Neural cell (in vitro differentiated cells): ENCODE data around the gene TM9SF1. TPM values are rescaled to one million over a fixed set of nuclear protein-coding genes. Genes with fewer than 3 reads are reported as not detected.

Source experiments
- H2AFZ ChIP-seq: fragments of 200-600, 300-800 bp; sonication (generic), shearing (Covaris generic); 2 replicates; pipeline ENCODE4 v1.6.0; 2014; ENCODE audit warnings: low read depth, mild to moderate bottlenecking, antibody characterized with exemption, low read length, moderate library complexity
- H3F3A ChIP-seq: fragments of 200-600 bp; shearing (Covaris generic); 2 replicates; pipeline ENCODE4 v1.6.1; 2016; ENCODE audit warnings: mild to moderate bottlenecking, moderate library complexity, mixed read lengths, antibody characterized with exemption, low read length; ENCODE audit not compliant: insufficient read depth, poor library complexity, severe bottlenecking
- H3K27ac ChIP-seq: fragments of 200-600, 300-800 bp; sonication (generic), shearing (Covaris generic); 2 replicates; pipeline ENCODE4 v1.5.1; 2014; ENCODE audit warnings: mild to moderate bottlenecking, low read length, moderate library complexity
- H3K27me3 ChIP-seq: fragments of 300-800, 200-600 bp; sonication (generic), shearing (Covaris generic); 2 replicates; pipeline ENCODE4 v1.6.0; 2014; ENCODE audit warnings: mild to moderate bottlenecking, low read depth, low read length, moderate library complexity; ENCODE audit not compliant: insufficient read depth
- H3K36me3 ChIP-seq: fragments of 300-800, 200-600 bp; sonication (generic), shearing (Covaris generic); 2 replicates; pipeline ENCODE4 v1.5.1; 2014; ENCODE audit warnings: mild to moderate bottlenecking, antibody characterized with exemption, low read length, moderate library complexity; ENCODE audit not compliant: insufficient read depth
- H3K4me2 ChIP-seq: fragments of 300-800, 200-600 bp; sonication (generic), shearing (Covaris generic); 2 replicates; pipeline ENCODE4 v1.6.0; 2014; ENCODE audit warnings: mild to moderate bottlenecking, low read length
- H3K4me3 ChIP-seq: fragments of 300-800, 200-600 bp; sonication (generic), shearing (Covaris generic); 2 replicates; pipeline ENCODE4 v1.5.1; 2014; ENCODE audit warnings: mild to moderate bottlenecking, low read length, moderate library complexity
- H3K79me2 ChIP-seq: fragments of 200-600 bp; shearing (Covaris generic); replicated peaks from 2 replicates; pipeline ENCODE4 v1.6.0; 2014; ENCODE audit warnings: mild to moderate bottlenecking, low read length, moderate library complexity; ENCODE audit not compliant: insufficient read depth
- H3K9ac ChIP-seq: fragments of 300-800, 200-600 bp; sonication (generic), shearing (Covaris generic); 2 replicates; pipeline ENCODE4 v1.6.1; 2016; ENCODE audit warnings: mild to moderate bottlenecking, low read length, mixed read lengths
- H3K9me2 ChIP-seq: fragments of 200-600 bp; shearing (Covaris generic); 2 replicates; pipeline ENCODE4 v1.6.1; 2016; ENCODE audit warnings: mild to moderate bottlenecking, low read length, mixed read lengths; ENCODE audit not compliant: insufficient read depth
- H3K9me3 ChIP-seq: fragments of 200-600, 300-800 bp; sonication (generic), shearing (Covaris generic); 2 replicates; pipeline ENCODE4 v1.6.1; 2016; ENCODE audit warnings: mild to moderate bottlenecking, mixed run types, low read length, moderate library complexity, mixed read lengths
- H4K20me1 ChIP-seq: fragments of 200-600 bp; shearing (Covaris generic); 2 replicates; pipeline ENCODE4 v1.6.1; 2016; ENCODE audit warnings: mild to moderate bottlenecking, mixed run types; ENCODE audit not compliant: insufficient read depth
- EP300 ChIP-seq: fragments of 450-650 bp; conservative IDR thresholded peaks from 2 replicates; pipeline ENCODE4 v1.6.1; 2014; ENCODE audit warnings: antibody characterized with exemption, mild to moderate bottlenecking, moderate library complexity; ENCODE audit not compliant: poor library complexity, severe bottlenecking
- EZH2 ChIP-seq: fragments of 200-600, 300-800 bp; shearing (Covaris generic), sonication (generic); IDR thresholded peaks from 2 replicates; pipeline ENCODE4 v1.6.1; 2014; ENCODE audit warnings: antibody characterized with exemption, low read length, borderline replicate concordance, mild to moderate bottlenecking; ENCODE audit not compliant: insufficient read depth, poor library complexity, severe bottlenecking
- MXI1 ChIP-seq: fragments of 450-650 bp; conservative IDR thresholded peaks from 2 replicates; pipeline ENCODE4 v1.6.1; 2014; ENCODE audit warnings: antibody characterized with exemption, mild to moderate bottlenecking; ENCODE audit not compliant: poor library complexity, severe bottlenecking
- POLR2AphosphoS5 ChIP-seq: IDR thresholded peaks from 2 replicates; pipeline ENCODE4 v1.6.1; 2012
- RAD21 ChIP-seq: fragments of 450-650 bp; conservative IDR thresholded peaks from 2 replicates; pipeline ENCODE4 v1.6.1; 2014; ENCODE audit warnings: antibody characterized with exemption, mild to moderate bottlenecking, moderate library complexity
- SMC3 ChIP-seq: fragments of 450-650 bp; conservative IDR thresholded peaks from 2 replicates; pipeline ENCODE4 v1.6.1; 2014; ENCODE audit warnings: antibody characterized with exemption, mild to moderate bottlenecking, moderate library complexity; ENCODE audit not compliant: poor library complexity
- TAF1 ChIP-seq: IDR thresholded peaks from 2 replicates; pipeline ENCODE4 v1.6.1; 2012; ENCODE audit warnings: low read depth
- polyA plus RNA-seq: library from polyadenylated mRNA; depleted of rRNA; stranded (reverse); fragments of >200 nt; gene quantifications from 2 replicates; pipeline ENCODE4 v1.2.3, GENCODE V29; 2014
- TF ChIP-seq, protein P1 (sequence below): fragments of 450-650 bp; IDR thresholded peaks from 2 replicates; pipeline ENCODE4 v1.5.1; 2014; ENCODE audit warnings: antibody characterized with exemption, mild to moderate bottlenecking, moderate library complexity; ENCODE audit not compliant: poor library complexity, severe bottlenecking
- TF ChIP-seq, protein P2 (sequence below): IDR thresholded peaks from 2 replicates; pipeline ENCODE4 v1.6.1; 2012; ENCODE audit warnings: borderline replicate concordance

Gene TM9SF1
- polyA plus RNA-seq, 1 donor from 2014 or later: 25.1 TPM

- TF ChIP-seq EP300: no peak
- TF ChIP-seq, protein P1, sequence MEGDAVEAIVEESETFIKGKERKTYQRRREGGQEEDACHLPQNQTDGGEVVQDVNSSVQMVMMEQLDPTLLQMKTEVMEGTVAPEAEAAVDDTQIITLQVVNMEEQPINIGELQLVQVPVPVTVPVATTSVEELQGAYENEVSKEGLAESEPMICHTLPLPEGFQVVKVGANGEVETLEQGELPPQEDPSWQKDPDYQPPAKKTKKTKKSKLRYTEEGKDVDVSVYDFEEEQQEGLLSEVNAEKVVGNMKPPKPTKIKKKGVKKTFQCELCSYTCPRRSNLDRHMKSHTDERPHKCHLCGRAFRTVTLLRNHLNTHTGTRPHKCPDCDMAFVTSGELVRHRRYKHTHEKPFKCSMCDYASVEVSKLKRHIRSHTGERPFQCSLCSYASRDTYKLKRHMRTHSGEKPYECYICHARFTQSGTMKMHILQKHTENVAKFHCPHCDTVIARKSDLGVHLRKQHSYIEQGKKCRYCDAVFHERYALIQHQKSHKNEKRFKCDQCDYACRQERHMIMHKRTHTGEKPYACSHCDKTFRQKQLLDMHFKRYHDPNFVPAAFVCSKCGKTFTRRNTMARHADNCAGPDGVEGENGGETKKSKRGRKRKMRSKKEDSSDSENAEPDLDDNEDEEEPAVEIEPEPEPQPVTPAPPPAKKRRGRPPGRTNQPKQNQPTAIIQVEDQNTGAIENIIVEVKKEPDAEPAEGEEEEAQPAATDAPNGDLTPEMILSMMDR: no peak
- TF ChIP-seq POLR2AphosphoS5: no peak
- no peak for TF ChIP-seq TAF1
- TF ChIP-seq EZH2: no peak
- no peak for TF ChIP-seq SMC3
- TF ChIP-seq, protein P2, sequence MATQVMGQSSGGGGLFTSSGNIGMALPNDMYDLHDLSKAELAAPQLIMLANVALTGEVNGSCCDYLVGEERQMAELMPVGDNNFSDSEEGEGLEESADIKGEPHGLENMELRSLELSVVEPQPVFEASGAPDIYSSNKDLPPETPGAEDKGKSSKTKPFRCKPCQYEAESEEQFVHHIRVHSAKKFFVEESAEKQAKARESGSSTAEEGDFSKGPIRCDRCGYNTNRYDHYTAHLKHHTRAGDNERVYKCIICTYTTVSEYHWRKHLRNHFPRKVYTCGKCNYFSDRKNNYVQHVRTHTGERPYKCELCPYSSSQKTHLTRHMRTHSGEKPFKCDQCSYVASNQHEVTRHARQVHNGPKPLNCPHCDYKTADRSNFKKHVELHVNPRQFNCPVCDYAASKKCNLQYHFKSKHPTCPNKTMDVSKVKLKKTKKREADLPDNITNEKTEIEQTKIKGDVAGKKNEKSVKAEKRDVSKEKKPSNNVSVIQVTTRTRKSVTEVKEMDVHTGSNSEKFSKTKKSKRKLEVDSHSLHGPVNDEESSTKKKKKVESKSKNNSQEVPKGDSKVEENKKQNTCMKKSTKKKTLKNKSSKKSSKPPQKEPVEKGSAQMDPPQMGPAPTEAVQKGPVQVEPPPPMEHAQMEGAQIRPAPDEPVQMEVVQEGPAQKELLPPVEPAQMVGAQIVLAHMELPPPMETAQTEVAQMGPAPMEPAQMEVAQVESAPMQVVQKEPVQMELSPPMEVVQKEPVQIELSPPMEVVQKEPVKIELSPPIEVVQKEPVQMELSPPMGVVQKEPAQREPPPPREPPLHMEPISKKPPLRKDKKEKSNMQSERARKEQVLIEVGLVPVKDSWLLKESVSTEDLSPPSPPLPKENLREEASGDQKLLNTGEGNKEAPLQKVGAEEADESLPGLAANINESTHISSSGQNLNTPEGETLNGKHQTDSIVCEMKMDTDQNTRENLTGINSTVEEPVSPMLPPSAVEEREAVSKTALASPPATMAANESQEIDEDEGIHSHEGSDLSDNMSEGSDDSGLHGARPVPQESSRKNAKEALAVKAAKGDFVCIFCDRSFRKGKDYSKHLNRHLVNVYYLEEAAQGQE: no peak
- TF ChIP-seq RAD21: no peak
- TF ChIP-seq MXI1: no peak
- H3K9ac ChIP-seq: no peak overlapping the region
- H3F3A ChIP-seq: no peaks in the 10 kb centered on the region
- no peaks in the 10 kb centered on the region for H3K27me3 ChIP-seq
- no peak overlapping the region for H3K4me3 ChIP-seq
- no peaks in the 10 kb centered on the region for H3K9me3 ChIP-seq
- no peaks in the 10 kb centered on the region for H3K9me2 ChIP-seq
- H3K36me3 ChIP-seq: no peaks in the 10 kb centered on the region
- H4K20me1 ChIP-seq: no peaks in the 10 kb centered on the region
- H3K27ac ChIP-seq: no peak overlapping the region
- no peak overlapping the region for H3K4me2 ChIP-seq
- no peak overlapping the region for H2AFZ ChIP-seq
- peaks cover 2% of the 10 kb centered on the region for H3K79me2 ChIP-seq
These were observed 16.1 kb upstream of the TM9SF1 start for GRCh38 chr14:24211311-24211710.

GRCh38 chr14:24207625-24208024 lies 12.4 kb upstream of the TM9SF1 start:
- TF ChIP-seq EZH2 (no peak), TAF1 (no peak), MXI1 (no peak)
- TF ChIP-seq, protein P2: no peak
- TF ChIP-seq, protein P1: no peak
- Histone ChIP-seq H3K9me3 (no peaks in the 10 kb centered on the region), H3K9me2 (no peaks in the 10 kb centered on the region), H3K4me3 (no peak overlapping the region), H3K36me3 (no peaks in the 10 kb centered on the region), H3K27me3 (no peaks in the 10 kb centered on the region), H2AFZ (no peak overlapping the region), H3K27ac (no peak overlapping the region), H3F3A (no peaks in the 10 kb centered on the region), H4K20me1 (no peaks in the 10 kb centered on the region), H3K79me2 (no peaks in the 10 kb centered on the region), H3K4me2 (no peak overlapping the region), H3K9ac (no peak overlapping the region)
